Ovary (tissue), 3 donors: ENCODE results near the gene COL1A2.

Experiments
- CTCF ChIP-seq, 3 donors: fragments of 450-650 bp in 2 of 3; fragments of 200-600 bp in 1 of 3; IDR thresholded peaks; one replicate each; pipeline versions ENCODE4 v1.5.1 to v1.8.0; 2016 to 2022; ENCODE audit warnings: antibody characterized with exemption in 3 of 3, mild to moderate bottlenecking in 1 of 3
- POLR2A ChIP-seq: fragments of 450-650 bp; IDR thresholded peaks from one replicate; pipeline ENCODE4 v1.6.1; 2017; ENCODE audit warnings: antibody characterized with exemption, mild to moderate bottlenecking, moderate library complexity
- donor health status: DM: no; HTN: no; CAD: no.

GRCh38 chr7:94366832-94367231 lies 27.9 kb upstream of the COL1A2 start:
- TF ChIP-seq CTCF (IDR thresholded peaks at IDR 0.05) (no peak), POLR2A (no peak)
